MM.1S (cell line): Measurements from ENCODE around the gene ARHGAP23.

ENCODE experiments used
- DNase-seq: peaks from one replicate; pipeline ENCODE4 v3.0.0-alpha.2; 2015
- H2AFZ ChIP-seq: fragments of 300-600 bp; sonication (generic); 2 replicates; pipeline ENCODE4 v1.6.0; 2016; ENCODE audit warnings: antibody characterized with exemption, low read length
- H3F3A ChIP-seq: fragments of 300-600 bp; sonication (generic); 2 replicates; pipeline ENCODE4 v1.6.1; 2016; ENCODE audit warnings: mild to moderate bottlenecking, antibody characterized with exemption, low read length, moderate library complexity, mixed read lengths; ENCODE audit not compliant: insufficient read depth
- H3K27ac ChIP-seq: fragments of 300-600 bp; sonication (generic); 2 replicates; pipeline ENCODE4 v1.5.1; 2016; ENCODE audit warnings: mild to moderate bottlenecking, low read length
- H3K27me3 ChIP-seq: fragments of 300-600 bp; sonication (generic); replicated peaks from 2 replicates; pipeline ENCODE4 v1.6.0; 2016; ENCODE audit warnings: low read length; ENCODE audit not compliant: insufficient read depth
- H3K36me3 ChIP-seq: fragments of 300-600 bp; sonication (generic); replicated peaks from 2 replicates; pipeline ENCODE4 v1.6.1; 2016; ENCODE audit warnings: mild to moderate bottlenecking, low read length, mixed read lengths; ENCODE audit not compliant: insufficient read depth
- H3K4me1 ChIP-seq: fragments of 300-600 bp; sonication (generic); 2 replicates; pipeline ENCODE4 v1.6.1; 2016; ENCODE audit warnings: low read length, mixed read lengths
- H3K4me2 ChIP-seq: fragments of 300-600 bp; sonication (generic); 2 replicates; pipeline ENCODE4 v1.6.0; 2016; ENCODE audit warnings: low read depth, low read length
- H3K4me3 ChIP-seq: fragments of 300-600 bp; sonication (generic); 2 replicates; pipeline ENCODE4 v1.5.1; 2016; ENCODE audit warnings: low read length, mixed read lengths
- H3K79me2 ChIP-seq: fragments of 300-600 bp; sonication (generic); 2 replicates; pipeline ENCODE4 v1.6.1; 2016; ENCODE audit warnings: mixed run types, low read length, mixed read lengths
- H3K9ac ChIP-seq: fragments of 300-600 bp; sonication (generic); 2 replicates; pipeline ENCODE4 v1.6.1; 2016; ENCODE audit warnings: low read length, mixed read lengths
- H3K9me2 ChIP-seq: fragments of 300-600 bp; sonication (generic); replicated peaks from 2 replicates; pipeline ENCODE4 v1.6.1; 2016; ENCODE audit warnings: mild to moderate bottlenecking, low read length, mixed read lengths; ENCODE audit not compliant: insufficient read depth
- H3K9me3 ChIP-seq: fragments of 300-600 bp; sonication (generic); replicated peaks from 2 replicates; pipeline ENCODE4 v1.6.1; 2016; ENCODE audit warnings: mild to moderate bottlenecking, low read length, mixed read lengths; ENCODE audit not compliant: insufficient read depth
- H4K20me1 ChIP-seq: fragments of 300-600 bp; sonication (generic); 2 replicates; pipeline ENCODE4 v1.6.1; 2016; ENCODE audit warnings: mild to moderate bottlenecking, low read length, moderate library complexity, mixed read lengths; ENCODE audit not compliant: insufficient read depth
- EZH2 ChIP-seq: fragments of 300-600 bp; sonication (generic); optimal IDR thresholded peaks from 2 replicates; pipeline ENCODE3; 2017; ENCODE audit warnings: low read depth, mild to moderate bottlenecking, antibody characterized with exemption, low read length, mixed read lengths
- EZH2phosphoT487 ChIP-seq: fragments of 300-600 bp; sonication (generic); IDR thresholded peaks from 2 replicates; pipeline ENCODE4 v1.6.1; 2018; ENCODE audit warnings: antibody characterized with exemption, low read length
- TF ChIP-seq, protein P1 (sequence below): fragments of 300-600 bp; sonication (generic); IDR thresholded peaks from 2 replicates; pipeline ENCODE4 v1.5.1; 2016; ENCODE audit warnings: antibody characterized with exemption, low read length, mixed read lengths

ARHGAP23 gene

GRCh38 chr17:38426441-38426840, 1.8 kb upstream of the ARHGAP23 start:
- Histone ChIP-seq H3K9me2 (no peaks in the 10 kb centered on the region), H4K20me1 (no peaks in the 10 kb centered on the region), H3K27ac (no peak overlapping the region), H3K4me2 (no peak overlapping the region), H3K4me1 (peaks cover 31% of the 10 kb centered on the region), H3K36me3 (no peaks in the 10 kb centered on the region), H3K9ac (no peak overlapping the region), H3K27me3 (peaks cover 11% of the 10 kb centered on the region; the same call in 1 of the 2 replicates), H2AFZ (no peak overlapping the region), H3F3A (peaks cover 14% of the 10 kb centered on the region), H3K79me2 (peaks cover 44% of the 10 kb centered on the region), H3K4me3 (no peak overlapping the region), H3K9me3 (no peaks in the 10 kb centered on the region)
- TF ChIP-seq EZH2phosphoT487 (no peak), EZH2 (no peak)
- TF ChIP-seq, protein P1, sequence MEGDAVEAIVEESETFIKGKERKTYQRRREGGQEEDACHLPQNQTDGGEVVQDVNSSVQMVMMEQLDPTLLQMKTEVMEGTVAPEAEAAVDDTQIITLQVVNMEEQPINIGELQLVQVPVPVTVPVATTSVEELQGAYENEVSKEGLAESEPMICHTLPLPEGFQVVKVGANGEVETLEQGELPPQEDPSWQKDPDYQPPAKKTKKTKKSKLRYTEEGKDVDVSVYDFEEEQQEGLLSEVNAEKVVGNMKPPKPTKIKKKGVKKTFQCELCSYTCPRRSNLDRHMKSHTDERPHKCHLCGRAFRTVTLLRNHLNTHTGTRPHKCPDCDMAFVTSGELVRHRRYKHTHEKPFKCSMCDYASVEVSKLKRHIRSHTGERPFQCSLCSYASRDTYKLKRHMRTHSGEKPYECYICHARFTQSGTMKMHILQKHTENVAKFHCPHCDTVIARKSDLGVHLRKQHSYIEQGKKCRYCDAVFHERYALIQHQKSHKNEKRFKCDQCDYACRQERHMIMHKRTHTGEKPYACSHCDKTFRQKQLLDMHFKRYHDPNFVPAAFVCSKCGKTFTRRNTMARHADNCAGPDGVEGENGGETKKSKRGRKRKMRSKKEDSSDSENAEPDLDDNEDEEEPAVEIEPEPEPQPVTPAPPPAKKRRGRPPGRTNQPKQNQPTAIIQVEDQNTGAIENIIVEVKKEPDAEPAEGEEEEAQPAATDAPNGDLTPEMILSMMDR: no peak
- no peak for DNase-seq

- Histone ChIP-seq H3K9ac (peak overlapping the region; percentile 82; the same call in 1 of the 2 replicates), H2AFZ (peak overlapping the region; percentile 92), H3K4me3 (peak overlapping the region; percentile 93), H3K9me3 (no peaks in the 10 kb centered on the region), H3F3A (peaks cover 14% of the 10 kb centered on the region), H3K9me2 (no peaks in the 10 kb centered on the region), H3K27me3 (0 out of 2 replicates have a peak, but pooled peaks cover 4% of the 10 kb centered on the region), H3K36me3 (no peaks in the 10 kb centered on the region), H4K20me1 (no peaks in the 10 kb centered on the region), H3K27ac (peak overlapping the region; percentile 46; the same call in 1 of the 2 replicates), H3K4me1 (peaks cover 29% of the 10 kb centered on the region), H3K4me2 (peak overlapping the region; percentile 97), H3K79me2 (peaks cover 53% of the 10 kb centered on the region)
- TF ChIP-seq EZH2phosphoT487 (no peak), EZH2 (no peak)
- TF ChIP-seq, protein P1: no peak
- no peak for DNase-seq
Measured at GRCh38 chr17:38427160-38427949, 909 bp upstream of the ARHGAP23 start.

GRCh38 chr17:38428643-38429371, 543 bp downstream of the ARHGAP23 start:
- Histone ChIP-seq H3K9me2 (no peaks in the 10 kb centered on the region), H3K79me2 (peaks cover 67% of the 10 kb centered on the region), H3K27ac (peak overlapping the region; percentile 69; the same call in 1 of the 2 replicates), H3K9me3 (no peaks in the 10 kb centered on the region), H3K4me3 (peak overlapping the region; percentile 99), H2AFZ (peak overlapping the region; percentile 77), H3F3A (peaks cover 14% of the 10 kb centered on the region), H4K20me1 (no peaks in the 10 kb centered on the region), H3K36me3 (no peaks in the 10 kb centered on the region), H3K9ac (peak overlapping the region; percentile 72), H3K4me2 (peak overlapping the region; percentile 87), H3K4me1 (peaks cover 29% of the 10 kb centered on the region), H3K27me3 (no peaks in the 10 kb centered on the region)
- peak; percentile 69 for DNase-seq
- no peak for TF ChIP-seq EZH2phosphoT487
- TF ChIP-seq EZH2: no peak
